GM23338 (cell line): ENCODE data around the gene LLGL2.

Experiments
- CTCF ChIP-seq, 2 experiments: fragments of 200-600 bp in 1 of 2; sonication (generic) in 1 of 2; conservative IDR thresholded peaks; 2 replicates each; pipeline versions ENCODE4 v1.5.1 to v1.6.1; 2016 to 2017; ENCODE audit warnings: antibody characterized with exemption in 2 of 2, low read depth in 2 of 2, mild to moderate bottlenecking in 2 of 2, moderate library complexity in 1 of 2
- EZH2 ChIP-seq: fragments of 200-600 bp; sonication (generic); IDR thresholded peaks from one replicate; pipeline ENCODE4 v1.8.0; 2017; ENCODE audit warnings: antibody characterized with exemption, mild to moderate bottlenecking, low read depth; ENCODE audit not compliant: unreplicated experiment
- JUNB ChIP-seq: IDR thresholded peaks from one replicate; pipeline ENCODE4 v1.6.1; 2016; ENCODE audit warnings: antibody characterized with exemption; ENCODE audit not compliant: unreplicated experiment
- REST ChIP-seq: IDR thresholded peaks from one replicate; pipeline ENCODE4 v1.6.1; 2018; ENCODE audit warnings: antibody characterized with exemption; ENCODE audit not compliant: unreplicated experiment

GRCh38 chr17:75575197-75575596 is 49.7 kb downstream of the LLGL2 start:
- no peak for TF ChIP-seq CTCF (conservative IDR thresholded peaks at IDR 0.05; ENCODE audit: low read depth in 2 of 2)
- no peak for TF ChIP-seq EZH2
- TF ChIP-seq REST: no peak
- no peak for TF ChIP-seq JUNB
